ENCODE results near the gene KCNJ11. TPM values are rescaled to one million over a fixed set of nuclear protein-coding genes. Genes with fewer than 3 reads are reported as not detected.

KCNJ11 gene
- total RNA-seq, result 14.5 TPM

DNA sequence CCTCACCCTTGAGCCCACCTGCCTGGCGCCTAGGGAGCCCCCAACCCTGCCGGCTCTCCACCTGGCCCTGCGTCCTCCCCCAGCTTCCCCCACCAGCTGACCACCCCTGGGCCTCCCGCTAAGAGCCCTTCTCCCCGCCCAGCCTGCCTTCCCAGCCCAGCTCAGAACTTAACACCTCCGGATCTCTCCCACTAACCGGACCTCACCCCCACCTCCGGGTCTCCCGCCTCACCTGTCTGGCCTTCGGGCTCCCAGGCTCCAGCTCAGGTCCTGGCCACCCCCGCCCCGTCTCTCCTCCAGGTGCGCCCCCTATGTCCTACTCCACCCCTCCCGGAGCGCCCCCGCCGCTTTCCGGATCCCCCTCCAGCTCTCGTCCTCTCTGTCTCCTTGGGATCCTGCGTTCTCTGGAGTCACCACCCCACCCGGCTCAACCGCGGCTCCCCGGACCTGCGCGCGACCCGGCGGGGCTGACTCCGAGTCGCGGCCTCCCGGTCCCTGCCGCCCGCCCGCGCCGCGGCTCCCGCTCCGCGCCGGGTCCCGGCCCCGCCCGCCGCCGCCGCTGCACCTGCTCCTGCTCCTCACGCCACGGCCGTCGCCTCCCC, at the start of gene KCNJ11:
Gene KCNJ11, minus strand, starts transcription at position 51 of the 602 bp plus-strand sequence. CDS start 568 bp downstream, outside the sequence.

GRCh38 chr11:17351510-17352176, 36.8 kb downstream of the KCNJ11 start, which contains the start of gene NCR3LG1:
Gene NCR3LG1, plus strand, starts transcription at chr11:17351800. Its CDS starts 170 bp downstream, at chr11:17351970.

Other genes with a start within 250 kb of the KCNJ11 start
- 57.9 TPM for gene PIK3C2A, start 180.7 kb downstream of the KCNJ11 start, total RNA-seq
- gene NUCB2, start 111.9 kb downstream of the KCNJ11 start, total RNA-seq, result 111 TPM
- 17.1 TPM for gene NCR3LG1, start 36.9 kb downstream of the KCNJ11 start, total RNA-seq
- 15.7 TPM for gene ABCC8, start 88.2 kb upstream of the KCNJ11 start, total RNA-seq
- 0.92 TPM for gene USH1C, start 155.8 kb upstream of the KCNJ11 start, total RNA-seq
- 0.23 TPM for gene OTOG, start 158.6 kb upstream of the KCNJ11 start, total RNA-seq

Measured in diencephalon (tissue), 1 donor.